ENCODE results near the gene VEGFA. TPM values are rescaled to one million over a fixed set of nuclear protein-coding genes. Genes with fewer than 3 reads are reported as not detected.
"Not testable (repeated sequence)": the region's sequence is repeated elsewhere in the genome, so short reads cannot be mapped to it uniquely, and the experiment has no call there.

VEGFA gene
- total RNA-seq, 1 donor from 2014 or later: 236 TPM

- no peak for TF ChIP-seq CTCF (IDR thresholded peaks at IDR 0.05; ENCODE audit: insufficient read depth, low read length, poor library complexity, severe bottlenecking)
- no peak for DNase-seq (ENCODE audit: low read depth)
- Histone ChIP-seq H3K27me3 (ENCODE audit: control insufficient read depth, insufficient read depth, low read length) (no peaks in the 10 kb centered on the region), H3K4me3 (ENCODE audit: low read depth, low read length) (no peak overlapping the region), H3K36me3 (ENCODE audit: control insufficient read depth, insufficient read depth, low read length) (no peaks in the 10 kb centered on the region)
Observed at GRCh38 chr6:43814865-43815264, 44.9 kb downstream of the VEGFA start.

- H3K4me3 ChIP-seq (ENCODE audit: low read depth, low read length): no peak overlapping the region
- no peaks in the 10 kb centered on the region for H3K36me3 ChIP-seq (ENCODE audit: control insufficient read depth, insufficient read depth, low read length)
- peak; percentile 50 for TF ChIP-seq CTCF (IDR thresholded peaks at IDR 0.05; ENCODE audit: insufficient read depth, low read length, poor library complexity, severe bottlenecking)
- DNase-seq (ENCODE audit: low read depth): no peak
- H3K27me3 ChIP-seq (ENCODE audit: control insufficient read depth, insufficient read depth, low read length): no peaks in the 10 kb centered on the region
Observed at GRCh38 chr6:43817192-43817591, 47.2 kb downstream of the VEGFA start.

- not testable (repeated sequence) for H3K27me3 ChIP-seq (ENCODE audit: control insufficient read depth, insufficient read depth, low read length); H3K36me3 ChIP-seq (ENCODE audit: control insufficient read depth, insufficient read depth, low read length); DNase-seq (ENCODE audit: low read depth); H3K4me3 ChIP-seq (ENCODE audit: low read depth, low read length)
Observed at GRCh38 chr6:43818973-43819372, 49.0 kb downstream of the VEGFA start.

- no peak for DNase-seq (ENCODE audit: low read depth)
- Histone ChIP-seq H3K36me3 (ENCODE audit: control insufficient read depth, insufficient read depth, low read length) (no peaks in the 10 kb centered on the region), H3K4me3 (ENCODE audit: low read depth, low read length) (no peak overlapping the region), H3K27me3 (ENCODE audit: control insufficient read depth, insufficient read depth, low read length) (no peaks in the 10 kb centered on the region)
- no peak for TF ChIP-seq CTCF (IDR thresholded peaks at IDR 0.05; ENCODE audit: insufficient read depth, low read length, poor library complexity, severe bottlenecking)
Observed at GRCh38 chr6:43819958-43820357, 49.9 kb downstream of the VEGFA start.

GRCh38 chr6:43820486-43820885 is 50.5 kb downstream of the VEGFA start:
- H3K36me3 ChIP-seq (ENCODE audit: control insufficient read depth, insufficient read depth, low read length): no peaks in the 10 kb centered on the region
- no peaks in the 10 kb centered on the region for H3K27me3 ChIP-seq (ENCODE audit: control insufficient read depth, insufficient read depth, low read length)
- no peak for DNase-seq (ENCODE audit: low read depth)
- TF ChIP-seq CTCF (IDR thresholded peaks at IDR 0.05; ENCODE audit: insufficient read depth, low read length, poor library complexity, severe bottlenecking): no peak
- H3K4me3 ChIP-seq (ENCODE audit: low read depth, low read length): no peak overlapping the region

- TF ChIP-seq CTCF (IDR thresholded peaks at IDR 0.05; ENCODE audit: insufficient read depth, low read length, poor library complexity, severe bottlenecking): no peak
- Histone ChIP-seq H3K27me3 (ENCODE audit: control insufficient read depth, insufficient read depth, low read length) (no peaks in the 10 kb centered on the region), H3K36me3 (ENCODE audit: control insufficient read depth, insufficient read depth, low read length) (no peaks in the 10 kb centered on the region), H3K4me3 (ENCODE audit: low read depth, low read length) (no peak overlapping the region)
- no peak for DNase-seq (ENCODE audit: low read depth)
Observed at GRCh38 chr6:43821101-43821886, 51.3 kb downstream of the VEGFA start.
